GM19193 (cell line): ENCODE results near the gene TTC6.

Experiments
- POLR2A ChIP-seq: IDR thresholded peaks from 4 replicates; pipeline ENCODE4 v1.6.1; 2011; ENCODE audit not compliant: insufficient read depth, insufficient read length; ENCODE audit errors: extremely low read depth

TTC6 gene

DNA sequence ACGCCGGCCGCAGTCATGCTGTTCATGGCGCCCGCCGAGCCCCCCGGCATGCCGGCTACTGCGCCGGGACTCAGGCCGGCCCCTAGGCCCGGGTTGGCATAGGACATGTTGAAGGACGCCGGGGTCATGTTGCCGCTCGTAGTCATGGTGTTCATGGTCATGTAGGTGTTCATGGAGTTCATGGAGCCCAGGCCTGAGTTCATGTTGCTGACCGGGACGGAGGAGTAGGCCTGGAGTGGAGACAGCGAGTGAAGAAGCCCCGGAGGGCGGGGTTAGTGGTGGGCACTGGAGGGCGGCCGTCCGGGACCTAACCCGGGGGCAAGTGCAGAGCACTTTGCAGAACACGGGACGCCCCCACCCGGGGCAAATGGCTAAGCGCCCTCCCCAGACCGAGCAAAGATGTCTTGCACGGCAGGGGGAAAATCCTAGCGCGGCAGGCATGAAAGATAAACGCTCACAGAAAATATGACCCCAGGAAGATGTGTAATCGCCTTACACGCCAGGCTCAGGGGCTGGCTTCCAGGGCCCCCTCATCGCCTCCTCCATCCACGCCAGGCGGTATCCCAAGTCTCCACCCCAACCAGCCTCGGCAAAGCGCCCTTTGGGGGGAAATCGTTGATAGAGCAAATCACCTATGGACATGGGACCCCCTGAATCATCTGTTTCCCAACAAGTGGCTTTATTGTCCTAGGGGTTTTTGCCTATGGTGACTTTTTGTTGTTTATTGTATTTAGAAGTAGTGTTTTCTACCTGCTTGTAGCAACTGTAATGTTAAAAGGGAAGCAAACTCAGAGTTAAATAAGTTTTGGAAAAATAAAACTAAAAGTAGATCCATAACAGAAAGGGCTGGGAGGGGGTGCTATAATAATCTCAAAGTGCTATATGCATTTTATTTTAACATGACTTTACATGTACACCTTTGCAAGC lies 2.7 kb upstream of the TTC6 start:
- TF ChIP-seq POLR2A, result no peak

DNA sequence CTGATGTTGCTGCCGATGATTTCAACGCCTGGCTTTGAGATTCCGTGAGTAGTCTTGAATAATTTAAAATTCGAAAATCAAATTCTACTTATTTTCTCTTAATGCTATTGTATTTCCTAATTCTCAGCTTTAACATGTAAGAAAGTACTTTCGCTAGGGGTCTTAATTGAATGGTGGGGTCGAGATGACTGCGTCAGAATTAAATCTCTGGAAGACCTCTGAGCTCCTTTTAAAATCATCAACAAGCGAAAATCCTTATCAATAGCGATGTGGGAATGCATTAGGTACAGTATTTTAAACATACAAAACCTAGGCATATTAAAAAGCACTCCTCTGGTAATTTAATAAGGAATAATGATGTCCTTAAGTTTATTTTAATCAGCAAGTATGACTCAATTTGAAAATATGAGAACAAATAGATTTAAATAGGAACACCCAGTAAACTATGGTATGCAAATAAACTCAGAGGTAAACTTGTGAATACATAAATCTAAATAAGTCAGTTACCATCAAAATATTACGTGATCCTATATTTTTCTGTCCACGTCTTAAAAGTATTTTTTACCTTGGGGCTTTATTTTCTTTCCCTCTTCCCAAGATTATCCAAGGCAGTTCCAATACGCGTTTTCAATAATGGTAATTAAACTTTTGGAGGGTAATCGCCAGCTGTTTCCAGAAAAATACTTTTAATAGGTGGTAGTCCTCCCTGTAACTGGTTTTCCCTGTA lies 1.8 kb upstream of the TTC6 start:
- TF ChIP-seq POLR2A, result no peak

GRCh38 chr14:37594238-37594970 lies 1.0 kb upstream of the TTC6 start:
- TF ChIP-seq POLR2A, result no peak

DNA sequence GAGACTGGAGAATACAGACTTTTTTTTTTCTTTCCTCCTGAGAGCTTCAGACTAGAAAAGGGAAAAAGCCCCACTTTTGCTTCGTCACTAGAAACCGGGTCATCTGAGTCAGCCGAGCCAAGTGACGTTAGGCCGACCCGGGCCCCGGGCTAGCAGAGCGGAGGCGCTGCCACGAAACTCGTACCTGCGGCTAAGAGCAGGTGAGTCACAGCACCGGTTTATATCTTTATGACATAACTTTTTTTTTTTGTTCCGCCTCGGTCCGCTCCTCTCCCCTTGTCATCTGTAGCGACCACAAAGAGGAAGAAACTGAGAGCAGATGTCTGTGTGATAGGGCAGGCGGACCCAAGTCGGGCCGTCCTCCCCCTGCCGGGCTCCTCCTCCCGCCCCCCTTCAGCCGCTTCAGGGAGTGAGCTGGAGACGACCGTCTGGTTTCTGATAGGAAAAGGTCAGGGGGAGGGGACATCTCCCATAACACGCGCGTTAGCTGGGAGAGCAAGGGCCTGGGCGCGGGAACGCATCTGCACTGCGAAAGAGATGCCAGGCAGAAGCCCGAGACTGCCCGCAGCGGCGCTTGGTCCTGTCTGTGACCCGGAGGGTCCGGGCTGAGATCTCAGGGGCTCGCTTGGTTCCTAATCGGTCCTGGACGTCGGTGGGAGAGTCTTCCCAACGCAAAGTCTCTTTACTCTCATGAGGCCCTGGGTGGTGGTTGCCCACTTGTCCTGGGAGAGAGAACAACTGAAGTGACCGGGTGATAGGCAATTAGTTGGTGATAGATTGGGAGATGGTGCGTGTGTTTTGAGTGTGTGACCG lies 586 bp downstream of the TTC6 start:
- no peak for TF ChIP-seq POLR2A

DNA sequence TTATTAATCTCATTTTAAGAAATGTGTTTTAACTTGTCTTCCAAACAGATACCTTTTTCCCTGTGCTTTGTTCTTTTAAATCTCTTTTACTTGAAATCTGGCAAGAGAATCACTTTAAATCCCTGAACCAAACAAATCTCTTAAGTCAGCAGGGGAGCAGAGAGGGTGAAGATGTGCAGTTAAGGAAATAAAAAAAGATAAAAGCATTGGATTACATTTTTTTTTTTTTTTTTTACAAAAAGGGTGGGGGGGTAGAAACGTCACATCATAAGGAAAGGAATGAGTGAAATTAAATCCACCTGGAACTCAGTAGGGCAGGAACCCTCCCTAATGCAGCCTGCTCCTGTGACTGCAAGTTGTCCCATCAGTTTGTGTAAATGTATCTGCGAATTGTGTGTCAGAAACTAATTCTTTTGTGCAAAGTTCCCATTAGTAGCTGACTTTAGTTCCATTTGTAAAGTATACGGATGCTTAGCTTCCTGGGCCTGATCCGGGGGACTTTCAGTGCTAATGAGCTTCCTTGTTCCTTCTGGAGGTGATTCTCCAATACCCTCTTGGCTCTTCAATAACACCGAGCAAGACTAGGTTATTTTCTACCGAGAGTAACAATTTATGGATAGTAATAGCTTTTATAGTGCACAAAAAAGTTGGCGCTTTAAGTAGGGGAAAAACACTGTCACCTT lies 1.5 kb downstream of the TTC6 start:
- no peak for TF ChIP-seq POLR2A

DNA sequence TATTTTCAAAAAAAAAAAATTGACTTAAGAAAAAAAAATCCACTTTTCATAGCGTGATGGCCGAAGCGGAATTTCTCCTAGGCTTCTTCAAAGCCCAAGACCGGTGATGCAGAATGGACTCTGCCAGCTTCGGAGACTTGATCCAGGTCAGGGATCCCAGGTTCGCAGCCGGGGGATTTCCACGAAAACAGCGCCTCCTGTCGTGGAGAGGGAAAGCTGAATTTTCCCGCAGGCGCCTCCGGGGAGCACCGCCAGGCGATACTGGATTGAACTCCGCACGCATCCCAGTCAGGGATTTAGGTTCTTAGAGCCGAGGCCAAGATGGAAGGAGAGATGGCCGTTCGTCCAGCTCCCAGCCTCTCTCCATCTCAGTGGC lies 2.1 kb downstream of the TTC6 start:
- no peak for TF ChIP-seq POLR2A

GRCh38 chr14:37597914-37598746 lies 2.7 kb downstream of the TTC6 start:
- TF ChIP-seq POLR2A, result no peak

DNA sequence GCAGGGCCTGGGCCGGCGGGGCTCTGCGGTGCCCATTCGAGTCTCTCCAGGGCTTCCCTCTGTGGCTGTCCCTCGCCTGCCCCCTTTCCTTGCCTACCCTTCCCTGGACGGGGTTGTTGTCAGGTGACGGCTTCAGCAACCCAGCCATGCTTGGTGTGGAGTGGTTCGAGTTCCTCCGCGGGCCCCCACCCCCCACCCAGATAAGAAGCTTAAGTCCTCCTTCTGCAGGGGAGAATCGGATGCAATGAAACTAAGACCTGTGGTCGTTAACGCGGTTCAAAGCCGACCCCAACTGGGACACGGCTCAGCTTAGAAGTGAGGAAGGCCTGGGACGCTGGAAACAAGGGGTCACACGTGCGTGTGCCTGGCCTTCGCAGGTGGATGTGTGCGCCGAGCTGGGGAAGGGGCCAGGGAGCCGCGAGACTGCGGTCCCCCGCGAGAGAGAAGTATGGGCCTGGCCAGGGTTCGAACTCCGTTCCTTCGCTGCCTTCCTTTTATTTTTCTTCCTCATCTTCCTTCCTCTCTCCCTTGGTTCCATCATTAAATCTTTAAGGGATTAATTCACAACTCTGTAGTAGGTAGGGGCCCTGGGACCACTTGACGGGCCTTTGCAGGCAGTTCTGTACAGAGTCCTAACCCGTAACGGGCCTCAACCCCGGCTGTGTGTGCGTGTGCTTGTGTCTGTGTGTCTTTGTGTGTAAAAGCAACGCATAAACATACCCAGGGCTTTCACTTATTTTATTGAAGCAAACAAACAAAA lies 3.5 kb downstream of the TTC6 start:
- TF ChIP-seq POLR2A, result no peak

DNA sequence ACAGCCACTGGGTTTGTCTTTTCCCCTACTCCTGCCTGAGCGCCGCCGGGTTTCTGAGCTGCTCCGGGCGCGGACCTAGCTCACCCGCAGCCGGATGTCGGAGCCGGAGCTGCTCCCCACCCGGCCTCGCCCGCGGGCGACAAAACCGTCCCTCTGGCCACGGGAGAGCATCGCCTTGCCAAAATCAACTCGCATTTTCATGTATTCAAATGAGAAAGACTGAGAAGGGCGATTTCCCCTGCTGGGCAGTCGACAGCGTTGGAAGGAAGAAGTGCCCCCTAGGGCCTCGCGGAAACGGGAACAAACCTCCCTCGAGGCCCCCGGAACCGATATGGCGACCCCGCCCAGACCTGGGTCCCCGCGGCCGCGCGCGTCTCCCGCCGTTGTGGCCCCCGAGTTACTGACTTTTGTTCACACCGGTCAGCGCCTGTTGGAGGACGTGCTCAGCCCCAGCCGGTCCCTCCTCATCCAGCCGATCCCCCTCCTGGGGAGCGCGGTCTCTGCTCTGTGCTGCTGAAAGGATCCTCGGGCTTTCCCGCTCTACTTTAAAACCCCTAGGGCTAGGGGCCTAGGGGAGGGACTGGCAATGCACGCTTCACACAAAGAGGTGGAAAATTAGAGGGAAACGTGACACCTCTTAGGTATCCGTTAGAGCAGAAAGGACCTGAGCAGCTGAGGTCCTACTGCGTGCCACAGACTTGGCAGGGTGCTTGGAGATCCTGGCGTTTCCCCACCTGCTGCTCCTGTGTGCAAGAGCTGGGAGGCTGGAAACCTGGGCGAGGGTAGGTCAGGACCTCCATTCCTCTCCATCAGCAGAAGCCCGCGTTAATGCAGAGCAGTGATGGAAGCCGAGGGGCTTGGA lies 4.3 kb downstream of the TTC6 start:
- TF ChIP-seq POLR2A, result no peak

DNA sequence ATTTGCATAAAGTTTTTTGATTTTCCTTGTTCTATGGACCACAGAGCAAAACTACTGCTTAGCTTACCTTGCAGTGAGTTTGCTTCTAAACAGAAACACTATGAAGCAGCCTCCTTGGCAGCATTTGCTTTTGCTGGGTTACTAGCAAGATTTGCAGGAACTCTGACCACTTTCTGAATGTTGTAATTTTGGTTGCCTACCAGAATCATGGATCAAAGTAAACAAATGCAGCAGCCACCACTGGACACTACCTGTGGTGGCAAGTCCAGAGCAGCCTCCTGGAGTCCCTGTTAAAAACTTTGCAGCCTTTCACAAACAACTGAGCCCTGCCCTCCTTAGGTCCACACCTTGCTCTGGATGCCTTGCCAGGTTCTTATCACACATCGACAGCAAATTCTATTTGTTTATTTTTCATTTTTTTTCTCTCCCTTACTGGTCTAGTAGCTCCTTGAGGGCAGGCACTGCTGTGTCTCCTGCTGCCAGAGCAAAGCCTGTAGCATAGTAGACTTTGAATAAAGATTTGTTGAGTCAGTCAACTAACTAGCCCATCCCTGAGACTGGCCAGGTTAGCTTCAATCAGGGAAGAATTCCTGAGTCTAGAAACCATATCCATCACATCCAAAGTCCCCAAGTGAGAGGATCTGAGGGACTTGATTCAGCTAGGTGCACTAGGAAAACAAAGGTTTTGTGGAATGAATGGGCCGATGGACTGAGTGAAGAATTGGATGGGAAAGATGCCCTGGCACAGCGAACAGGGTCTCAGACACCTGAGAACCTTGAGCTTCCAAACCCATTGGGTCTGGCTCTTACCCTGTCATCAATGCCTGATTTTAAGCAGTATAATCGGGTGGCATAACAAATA lies 5.7 kb downstream of the TTC6 start:
- no peak for TF ChIP-seq POLR2A

DNA sequence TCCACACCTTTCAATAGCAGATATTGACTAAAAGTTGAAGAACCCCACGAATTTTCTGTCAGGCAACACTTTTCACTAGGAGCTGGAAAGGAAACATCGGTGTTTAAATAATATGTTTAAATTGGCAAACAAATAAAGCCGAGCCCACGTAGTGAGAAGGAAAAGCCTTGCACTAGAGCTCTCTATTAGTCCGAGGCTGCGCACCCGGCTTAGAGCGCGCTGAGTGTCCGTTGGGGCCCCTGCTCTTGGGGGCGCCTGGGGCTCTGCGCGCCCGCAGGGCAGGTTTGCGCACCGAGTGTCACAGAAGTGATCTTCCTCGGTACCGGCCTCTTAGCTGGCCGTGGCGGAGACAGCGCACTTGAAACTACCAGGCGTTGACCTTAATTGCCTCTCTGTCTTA lies 6.4 kb downstream of the TTC6 start:
- TF ChIP-seq POLR2A, result no peak
